HEK293T (cell line): Measurements from ENCODE around the gene TRIM67.

Source experiments
- CTCF ChIA-PET: fragments of 350-600 bp; formaldehyde crosslinking; extraction: SDS; loops from one replicate; lab custom pipeline; 2021; ENCODE audit warnings: antibody characterized with exemption, inconsistent platforms; lab: Yijun Ruan, JAX
- POLR2A ChIA-PET: fragments of 350-600 bp; formaldehyde crosslinking; extraction: SDS; loops from one replicate; lab custom pipeline; 2020; ENCODE audit warnings: antibody characterized with exemption, inconsistent platforms; lab: Yijun Ruan, JAX
- DNase-seq: peaks from one replicate; pipeline ENCODE4 v3.0.0; 2012; ENCODE audit warnings: mixed read lengths; ENCODE audit errors: extremely low spot score
- ARNT ChIP-seq: fragments of 450-650 bp; IDR thresholded peaks from 2 replicates; pipeline ENCODE4 v1.6.1; 2017; ENCODE audit warnings: mild to moderate bottlenecking
- BHLHE40 ChIP-seq: fragments of 450-650 bp; IDR thresholded peaks from 2 replicates; pipeline ENCODE4 v1.6.1; 2016; ENCODE audit warnings: mild to moderate bottlenecking, moderate library complexity, borderline replicate concordance
- CTBP1 ChIP-seq: fragments of 450-650 bp; IDR thresholded peaks from 2 replicates; pipeline ENCODE4 v1.6.1; 2016; ENCODE audit warnings: borderline replicate concordance
- ELF4 ChIP-seq: fragments of 450-650 bp; IDR thresholded peaks from 2 replicates; pipeline ENCODE4 v1.6.1; 2017; ENCODE audit warnings: antibody characterized with exemption
- FOXA1 ChIP-seq: fragments of 450-650 bp; IDR thresholded peaks from 2 replicates; pipeline ENCODE4 v1.6.1; 2016; ENCODE audit warnings: mild to moderate bottlenecking
- FOXK2 ChIP-seq: fragments of 450-650 bp; IDR thresholded peaks from 2 replicates; pipeline ENCODE4 v1.6.1; 2016; ENCODE audit warnings: mild to moderate bottlenecking
- FOXM1 ChIP-seq: fragments of 450-650 bp; IDR thresholded peaks from 2 replicates; pipeline ENCODE4 v1.6.1; 2017; ENCODE audit warnings: mild to moderate bottlenecking, borderline replicate concordance
- HDGF ChIP-seq: fragments of 450-650 bp; IDR thresholded peaks from 2 replicates; pipeline ENCODE4 v1.6.1; 2017; ENCODE audit warnings: antibody characterized with exemption, borderline replicate concordance
- L3MBTL2 ChIP-seq: fragments of 450-650 bp; conservative IDR thresholded peaks from 2 replicates; pipeline ENCODE4 v1.6.1; 2016; ENCODE audit warnings: mild to moderate bottlenecking
- LEF1 ChIP-seq: fragments of 450-650 bp; IDR thresholded peaks from 2 replicates; pipeline ENCODE4 v1.6.1; 2017; ENCODE audit warnings: mild to moderate bottlenecking, borderline replicate concordance
- NFRKB ChIP-seq: fragments of 450-650 bp; IDR thresholded peaks from 2 replicates; pipeline ENCODE4 v1.6.1; 2016; ENCODE audit warnings: mild to moderate bottlenecking, moderate library complexity
- SP1 ChIP-seq: fragments of 450-650 bp; IDR thresholded peaks from 2 replicates; pipeline ENCODE4 v1.6.1; 2017
- SUZ12 ChIP-seq: fragments of 450-650 bp; IDR thresholded peaks from 2 replicates; pipeline ENCODE4 v1.6.1; 2016; ENCODE audit warnings: mild to moderate bottlenecking
- TARDBP ChIP-seq: fragments of 450-650 bp; IDR thresholded peaks from 2 replicates; pipeline ENCODE4 v1.6.1; 2016
- ZNF384 ChIP-seq: fragments of 450-650 bp; IDR thresholded peaks from 2 replicates; pipeline ENCODE4 v1.6.1; 2016
- TF ChIP-seq, protein P1 (sequence below): fragments of 450-650 bp; IDR thresholded peaks from 2 replicates; pipeline ENCODE4 v1.6.1; 2016

TRIM67 gene

DNA sequence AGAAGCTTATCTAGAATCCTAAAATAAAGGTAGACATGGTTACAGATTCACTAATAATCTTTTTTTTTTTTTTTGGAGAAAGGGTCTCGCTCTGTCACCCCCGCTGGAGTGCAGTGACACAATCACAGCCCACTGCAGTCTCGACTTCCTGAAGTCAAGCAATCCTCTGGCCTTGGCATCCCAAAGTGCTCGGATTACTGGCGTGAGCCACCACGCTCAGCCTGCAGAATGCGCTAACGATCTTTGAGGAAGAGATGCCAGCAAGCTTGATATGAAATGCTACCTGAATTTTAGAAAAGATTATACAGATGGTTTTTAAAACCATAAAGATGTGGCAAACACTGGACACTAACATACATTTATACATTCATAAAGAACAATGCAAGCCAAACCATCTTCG is 75.1 kb downstream of the TRIM67 start:
- POLR2A ChIA-PET: no interaction called here
- no peak for DNase-seq
- TF ChIP-seq HDGF (no peak), BHLHE40 (no peak), NFRKB (no peak), LEF1 (no peak), FOXM1 (no peak), FOXK2 (no peak), ZNF384 (no peak), TARDBP (no peak), FOXA1 (no peak), ELF4 (no peak), L3MBTL2 (no peak), SP1 (no peak), CTBP1 (no peak), ARNT (no peak)
- CTCF ChIA-PET: no interaction called here

DNA sequence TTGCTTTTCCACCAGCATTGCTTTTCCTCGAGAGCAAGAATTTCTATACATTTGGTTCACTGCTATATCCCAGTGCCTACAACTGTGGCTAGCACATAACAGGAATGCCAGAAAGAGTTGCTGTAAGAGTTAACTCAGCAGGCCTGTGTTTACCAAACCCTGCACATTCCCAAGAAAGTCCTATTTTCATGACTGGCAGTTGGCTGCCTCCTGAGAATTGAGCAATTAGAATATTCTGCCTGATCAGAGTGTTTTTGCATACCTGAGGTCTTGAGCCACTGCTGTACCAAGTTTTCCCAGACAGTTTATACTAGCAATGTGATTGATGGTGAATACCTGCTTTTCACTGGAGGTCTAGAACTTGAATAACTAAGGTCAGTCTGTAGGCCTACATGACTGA is 76.4 kb downstream of the TRIM67 start:
- no peak for DNase-seq
- ChIA-PET CTCF (interaction anchor here (0.5 to 1.0 kb wide), 2 partner anchors 110 to 1484 kb away, joined by 3 to 6 read pairs; no protein-coding TSS in a partner anchor), POLR2A (no interaction called here)
- no peak for TF ChIP-seq ZNF384
- TF ChIP-seq L3MBTL2: no peak
- TF ChIP-seq SP1: no peak
- TF ChIP-seq ARNT: no peak
- TF ChIP-seq BHLHE40: no peak
- TF ChIP-seq LEF1: no peak
- TF ChIP-seq TARDBP: no peak
- no peak for TF ChIP-seq FOXM1
- TF ChIP-seq, protein P1, sequence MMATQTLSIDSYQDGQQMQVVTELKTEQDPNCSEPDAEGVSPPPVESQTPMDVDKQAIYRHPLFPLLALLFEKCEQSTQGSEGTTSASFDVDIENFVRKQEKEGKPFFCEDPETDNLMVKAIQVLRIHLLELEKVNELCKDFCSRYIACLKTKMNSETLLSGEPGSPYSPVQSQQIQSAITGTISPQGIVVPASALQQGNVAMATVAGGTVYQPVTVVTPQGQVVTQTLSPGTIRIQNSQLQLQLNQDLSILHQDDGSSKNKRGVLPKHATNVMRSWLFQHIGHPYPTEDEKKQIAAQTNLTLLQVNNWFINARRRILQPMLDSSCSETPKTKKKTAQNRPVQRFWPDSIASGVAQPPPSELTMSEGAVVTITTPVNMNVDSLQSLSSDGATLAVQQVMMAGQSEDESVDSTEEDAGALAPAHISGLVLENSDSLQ: no peak
- TF ChIP-seq FOXK2: no peak

DNA sequence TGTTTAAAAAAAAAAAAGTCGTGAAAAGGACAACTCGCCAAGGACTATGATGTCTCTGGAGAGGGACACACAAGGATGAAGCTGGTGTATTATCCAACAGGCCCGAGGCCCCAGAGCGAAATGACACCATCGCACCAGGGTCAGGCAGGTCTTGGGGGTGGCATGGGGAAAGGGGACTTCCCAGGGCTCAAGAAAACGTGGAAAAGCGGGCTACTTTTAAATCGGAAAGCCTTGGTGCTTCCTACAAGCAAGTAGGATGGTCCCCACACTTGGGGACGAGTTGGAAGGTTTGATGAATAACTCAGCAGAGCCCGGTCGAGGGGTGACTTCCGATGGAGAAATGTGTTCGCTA is 78.6 kb downstream of the TRIM67 start:
- DNase-seq: peak; percentile 34

DNA sequence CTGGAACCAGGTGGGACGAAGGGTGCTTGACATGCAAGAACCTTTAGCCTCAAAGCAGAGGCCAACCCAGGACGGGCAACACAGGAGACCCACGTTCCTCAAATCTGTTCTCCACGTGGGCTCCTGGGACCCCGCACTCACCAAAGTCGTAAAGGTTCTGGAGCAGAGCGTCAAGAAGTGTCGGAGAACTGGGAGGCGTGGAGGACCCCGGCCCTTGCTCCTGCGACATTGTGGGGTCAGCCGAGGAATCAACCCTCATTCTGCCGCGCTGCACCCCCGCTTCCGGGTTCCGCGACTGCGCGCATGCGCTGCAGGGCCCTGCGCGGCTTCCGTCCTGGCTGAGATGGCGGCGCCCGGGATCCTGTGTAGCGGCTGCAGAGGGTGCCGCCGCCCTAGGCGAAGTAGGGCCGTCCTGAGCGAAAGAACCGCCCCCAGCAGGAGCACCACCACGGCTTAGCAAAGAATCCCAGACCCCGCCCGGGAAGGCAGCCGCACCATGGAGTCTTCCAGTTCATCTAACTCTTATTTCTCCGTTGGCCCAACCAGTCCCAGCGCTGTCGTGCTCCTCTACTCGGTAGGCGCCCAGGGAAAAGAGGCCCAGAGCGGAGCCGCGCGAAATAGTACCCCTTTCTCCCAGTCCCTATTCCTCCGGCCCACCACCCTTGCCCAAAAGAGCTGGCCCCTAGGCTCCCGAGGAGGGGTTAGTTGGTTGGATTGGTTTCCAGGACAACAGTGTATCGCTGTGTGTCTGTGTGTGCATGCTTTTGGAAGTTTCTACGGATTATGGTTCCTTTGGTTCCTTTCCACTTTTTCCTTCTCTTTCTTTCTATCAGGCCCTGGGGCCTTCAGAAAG is 79.3 kb downstream of the TRIM67 start, which contains the start of gene GNPAT:
Gene GNPAT, plus strand, starts transcription at position 330 of the 853 bp plus-strand sequence. Its CDS starts 167 bp downstream, at position 497.
- POLR2A ChIA-PET: interaction anchor here (0.6 to 1.7 kb wide), 9 partner anchors 10 to 907 kb away, joined by 3 to 8 read pairs (median 4); partner anchors contain the start of genes EXOC8, FAM89A and SPRTN

More for the DNA sequence above, 78.6 kb downstream of the TRIM67 start:
- TF ChIP-seq BHLHE40: no peak
- no peak for TF ChIP-seq SP1
- no peak for TF ChIP-seq ZNF384
- TF ChIP-seq FOXK2: no peak
- no peak for TF ChIP-seq SUZ12
- TF ChIP-seq CTBP1: no peak
- no peak for TF ChIP-seq NFRKB
- TF ChIP-seq HDGF: no peak
- no peak for TF ChIP-seq LEF1
- no peak for TF ChIP-seq FOXA1
- TF ChIP-seq, protein P1: no peak
- no peak for TF ChIP-seq TARDBP
- TF ChIP-seq ELF4: no peak
- TF ChIP-seq FOXM1: no peak
- no peak for TF ChIP-seq L3MBTL2
- TF ChIP-seq ARNT: no peak
- CTCF ChIA-PET: interaction anchor here (1.0 kb wide), 1 partner anchor 9 kb away, joined by 4 read pairs; no protein-coding TSS in a partner anchor
- POLR2A ChIA-PET: interaction anchor here (0.7 kb wide), 1 partner anchor 301 kb away, joined by 3 read pairs; no protein-coding TSS in a partner anchor

DNA sequence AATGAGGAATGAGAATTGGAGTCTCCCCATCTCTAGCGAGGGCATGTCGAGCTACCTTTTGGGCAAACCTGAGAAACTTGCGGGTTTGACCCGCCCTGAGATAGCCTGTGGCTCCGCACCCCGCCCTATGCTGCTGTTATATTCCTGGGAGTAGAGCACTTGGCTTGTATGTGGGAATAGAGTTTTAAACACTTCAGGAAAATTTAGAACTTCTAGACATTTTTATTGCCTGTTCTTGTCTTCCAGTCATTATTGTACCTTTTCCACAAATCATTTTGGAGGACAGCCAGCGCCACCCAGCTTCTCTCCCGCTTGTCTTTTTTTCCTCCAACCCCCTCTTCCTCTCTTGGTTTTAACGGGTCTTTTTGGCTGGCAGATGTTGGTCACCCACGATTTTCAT is 79.9 kb downstream of the TRIM67 start:
- ChIA-PET POLR2A (interaction anchor here (0.6 to 1.7 kb wide), 9 partner anchors 9 to 908 kb away, joined by 3 to 8 read pairs (median 4); partner anchors contain the start of genes EXOC8, FAM89A and SPRTN), CTCF (interaction anchor here (0.9 kb wide), 1 partner anchor 440 kb away, joined by 3 read pairs; no protein-coding TSS in a partner anchor)
- no peak for TF ChIP-seq LEF1
- TF ChIP-seq, protein P1: peak; percentile 91
- TF ChIP-seq FOXM1: no peak
- TF ChIP-seq FOXK2: no peak
- peak; percentile 54 for DNase-seq

More for the DNA sequence above, 79.3 kb downstream of the TRIM67 start, which contains the start of gene GNPAT:
- DNase-seq: peak; percentile 99
- TF ChIP-seq L3MBTL2: peak; percentile 97
- peak; percentile 100 for TF ChIP-seq ELF4
- TF ChIP-seq NFRKB: no peak
- no peak for TF ChIP-seq FOXK2
- TF ChIP-seq CTBP1: no peak
- TF ChIP-seq ARNT: no peak
- CTCF ChIA-PET: interaction anchor here (0.9 to 1.0 kb wide), 2 partner anchors 9 to 439 kb away, joined by 3 to 4 read pairs; no protein-coding TSS in a partner anchor
